NCI-H1694 treated with DMSO at 0.1 percent for 48 hours (cell line): ENCODE data around the gene STAG1.
"Not testable (repeated sequence)": the region's sequence is repeated elsewhere in the genome, so short reads cannot be mapped to it uniquely, and the experiment has no call there.

Experiments used
- DNase-seq: peaks from one replicate; lab custom pipeline; 2025; lab: John Stamatoyannopoulos, UW

STAG1 gene

DNA sequence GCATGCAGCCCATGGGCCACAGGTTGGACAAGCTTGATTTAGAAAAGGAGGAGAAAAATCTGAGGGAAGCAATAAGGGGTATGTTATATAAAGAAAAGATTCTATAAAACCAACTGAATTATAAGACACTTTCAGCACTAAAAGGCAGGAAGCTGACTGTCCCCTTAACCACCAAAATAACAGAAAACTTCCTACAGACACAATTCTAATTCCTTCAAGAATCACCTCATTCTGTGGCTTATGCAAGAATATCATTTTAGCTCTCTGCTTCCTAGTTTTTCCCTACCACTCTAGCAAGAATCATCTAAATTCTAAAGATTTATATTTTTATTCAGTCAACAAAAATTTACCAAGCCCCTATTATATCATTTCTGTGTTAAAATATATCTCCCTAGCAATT, 6.3 kb downstream of the STAG1 start:
- no peak for DNase-seq

DNA sequence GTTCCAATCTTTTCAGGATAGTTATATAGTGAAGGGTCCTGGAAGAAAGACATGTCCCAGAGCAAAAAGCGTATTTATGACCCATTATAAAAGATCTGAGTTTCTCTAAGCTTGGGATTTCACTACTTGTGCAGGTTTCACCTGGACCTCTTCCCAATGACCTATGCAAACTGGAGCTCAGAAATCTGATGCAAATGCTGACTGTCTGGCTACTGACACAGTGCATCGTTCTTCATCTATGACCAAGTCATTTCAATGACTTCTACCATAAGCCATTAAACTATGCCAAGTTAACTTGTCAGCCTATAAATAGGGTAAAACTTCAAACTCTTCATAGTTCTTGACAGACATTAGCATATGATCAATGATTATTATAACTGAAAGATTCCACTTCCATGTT, 11.1 kb downstream of the STAG1 start:
- no peak for DNase-seq

DNA sequence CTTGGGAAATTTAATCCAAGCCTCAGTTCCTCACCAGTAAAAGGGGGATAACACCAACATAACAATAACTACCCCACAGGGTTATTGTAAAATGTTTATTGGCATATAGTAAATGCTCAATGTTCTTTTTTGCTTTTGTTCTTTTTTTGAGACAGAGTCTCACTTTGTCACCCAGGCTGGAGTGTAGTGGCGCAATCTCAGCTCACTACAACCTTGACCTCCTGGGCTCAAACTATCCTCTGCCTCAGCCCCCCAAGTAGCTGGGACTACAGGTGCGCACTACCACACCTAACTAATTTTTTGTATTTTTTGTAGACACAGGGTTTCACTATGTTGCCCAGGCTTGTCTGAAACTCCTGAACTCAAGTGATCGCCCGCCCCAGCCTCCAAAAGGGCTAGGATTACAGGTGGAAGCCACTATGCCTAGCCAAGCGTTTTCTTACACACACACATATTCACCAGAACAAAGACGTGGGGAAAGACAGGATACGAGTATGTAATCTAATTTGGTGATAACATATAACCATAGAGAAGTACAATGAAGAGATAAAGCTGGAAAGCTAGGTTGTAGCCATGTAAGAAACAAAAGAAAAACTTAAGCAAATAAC, 11.7 kb downstream of the STAG1 start:
- no peak for DNase-seq

DNA sequence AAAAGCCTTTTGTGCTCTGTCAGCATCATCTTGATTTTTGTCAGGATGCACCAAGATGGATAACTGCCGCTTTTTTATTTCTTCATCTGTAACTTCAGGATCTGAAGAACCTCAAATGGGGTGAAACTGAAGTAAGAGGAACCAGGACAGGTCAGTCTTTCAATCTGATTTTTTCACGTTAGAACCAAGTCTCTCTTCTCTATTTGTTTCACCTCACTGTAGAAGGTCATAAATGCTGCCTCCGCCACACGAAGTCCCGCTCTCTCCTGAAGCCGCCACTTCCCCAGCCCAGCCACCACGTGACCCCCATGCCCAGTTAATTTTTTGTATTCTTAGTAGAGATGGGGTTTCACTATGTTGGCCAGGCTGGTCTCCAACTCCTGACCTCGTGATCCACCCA, 15.2 kb downstream of the STAG1 start:
- not testable (repeated sequence) for DNase-seq

DNA sequence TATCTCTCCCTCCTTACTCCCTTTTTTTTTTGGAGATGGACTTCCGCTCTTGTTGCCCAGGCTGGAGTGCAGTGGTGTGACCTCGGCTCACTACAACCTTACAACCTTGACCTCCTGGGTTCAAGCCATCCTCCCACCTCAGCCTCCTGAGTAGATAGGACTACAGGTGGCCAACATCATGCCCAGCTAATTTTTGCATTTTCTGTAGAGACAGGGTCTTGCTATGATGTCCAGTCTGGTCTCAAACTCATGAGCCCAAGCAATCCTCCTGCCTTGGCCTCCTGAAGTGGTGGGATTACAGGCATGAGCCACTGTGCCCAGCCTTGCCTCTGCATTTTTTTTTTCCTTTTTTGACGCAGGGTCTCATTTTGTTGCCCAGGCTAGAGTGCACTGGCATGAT, 17.1 kb downstream of the STAG1 start:
- DNase-seq: no peak

DNA sequence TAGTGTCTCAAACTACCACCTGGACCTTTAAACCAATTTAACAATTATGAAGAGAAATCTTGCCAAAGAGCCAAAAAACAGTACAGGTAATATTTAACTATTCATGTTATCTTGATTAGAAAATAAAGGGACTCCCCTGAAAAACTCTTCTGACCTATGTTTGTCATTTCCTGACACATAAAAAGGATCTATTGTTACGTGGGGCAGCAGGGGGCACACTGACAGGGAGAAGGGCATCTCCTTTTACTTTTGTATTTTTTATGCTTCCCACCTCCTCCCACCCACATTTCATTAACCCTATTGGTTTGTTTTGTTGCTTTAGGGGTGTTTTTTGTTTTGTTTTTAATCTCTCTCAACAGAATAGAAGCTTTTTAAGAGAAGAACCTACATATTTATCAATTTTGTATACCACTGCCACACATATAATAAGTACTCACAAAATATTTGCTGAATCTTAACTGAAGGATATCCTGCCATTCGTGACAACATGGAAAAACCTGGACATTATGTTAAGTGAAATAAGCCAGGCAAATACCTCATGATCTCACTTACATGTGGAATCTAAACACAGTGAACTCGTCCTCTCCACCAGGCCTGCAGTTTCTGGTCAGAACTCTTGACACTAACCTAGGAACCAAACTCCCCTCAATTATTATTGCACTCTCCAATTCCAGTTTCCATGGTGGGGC, 17.7 kb downstream of the STAG1 start:
- DNase-seq: no peak

DNA sequence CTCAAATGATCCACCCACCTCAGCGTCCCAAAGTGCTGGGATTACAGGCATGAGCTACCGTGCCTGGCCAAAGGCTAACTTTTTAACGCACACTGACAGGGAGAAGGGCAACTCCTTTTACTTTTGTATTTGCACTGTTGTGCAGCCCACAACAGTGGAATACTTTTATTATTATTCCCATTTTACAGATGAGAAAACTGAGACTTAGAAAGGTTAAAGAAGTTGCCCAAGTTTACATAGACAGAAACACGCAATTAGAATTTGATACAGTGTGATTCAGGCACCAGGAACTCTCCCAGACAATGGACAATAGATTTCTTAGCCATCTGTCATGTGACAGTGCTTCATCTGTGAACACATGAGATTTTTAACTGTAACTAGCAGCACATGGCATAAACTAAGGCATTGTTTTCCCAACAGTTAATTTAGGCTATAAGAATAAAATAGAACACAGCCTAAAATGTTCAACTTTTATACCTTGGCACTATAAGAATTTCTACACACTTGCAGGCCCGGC, 18.8 kb downstream of the STAG1 start:
- no peak for DNase-seq

DNA sequence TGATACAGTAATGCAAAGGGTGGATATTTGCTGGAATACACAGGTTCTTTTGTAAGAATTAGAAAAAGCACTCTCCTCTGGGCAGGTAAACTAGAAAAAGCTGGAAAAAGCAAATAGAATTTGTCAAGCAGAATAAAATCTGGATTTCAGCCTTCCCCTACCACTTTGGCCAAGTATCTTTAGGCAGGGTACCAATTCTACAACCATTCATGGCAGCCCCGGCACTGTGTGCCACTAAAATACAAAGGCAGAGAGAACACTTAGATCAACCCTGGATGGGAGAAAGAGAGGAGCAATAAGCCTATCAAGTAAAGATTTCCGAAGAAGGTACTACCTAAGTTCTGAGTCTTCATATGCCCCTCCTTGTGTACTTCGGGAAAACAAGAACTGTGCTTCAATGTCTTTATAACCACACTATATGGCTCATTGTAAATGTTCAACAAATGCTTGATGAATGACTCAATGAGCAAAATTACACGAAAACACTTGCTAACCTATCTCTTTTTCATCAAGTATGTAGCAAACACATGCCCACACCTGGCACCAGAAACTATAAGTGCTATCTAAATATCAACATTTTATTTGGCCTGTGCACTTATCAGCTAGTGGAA, 20.8 kb downstream of the STAG1 start:
- DNase-seq: no peak

DNA sequence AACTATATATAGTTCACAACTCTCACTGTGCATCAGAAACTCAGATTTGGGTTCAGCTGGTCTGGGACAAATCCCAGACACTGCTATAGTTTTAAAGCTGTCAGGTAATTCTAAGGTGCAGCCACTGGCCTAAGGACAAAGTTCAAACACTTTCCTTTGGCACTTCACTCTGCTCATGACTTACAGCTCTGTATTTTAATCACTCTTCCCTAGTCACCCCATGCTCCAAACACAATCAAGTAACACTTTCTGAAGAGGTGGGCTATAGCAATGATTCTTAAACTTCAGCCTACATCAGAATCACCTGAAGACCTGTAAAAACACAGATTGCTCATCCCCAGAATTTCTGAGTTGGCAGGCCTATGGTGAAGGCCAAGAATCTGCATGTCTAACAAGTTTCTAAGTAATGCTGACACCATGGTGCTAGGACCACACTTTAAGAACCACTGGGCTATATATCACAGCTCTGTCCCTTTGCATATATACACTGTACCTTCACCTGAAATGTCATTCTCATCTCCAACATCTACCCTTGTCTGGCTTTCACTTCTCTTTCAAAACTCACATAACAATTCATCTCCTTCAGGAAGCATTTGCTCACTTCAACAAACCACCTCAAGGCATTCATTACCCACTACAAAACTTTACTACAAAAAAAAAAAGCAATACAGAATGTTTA, 21.4 kb downstream of the STAG1 start:
- DNase-seq: no peak

DNA sequence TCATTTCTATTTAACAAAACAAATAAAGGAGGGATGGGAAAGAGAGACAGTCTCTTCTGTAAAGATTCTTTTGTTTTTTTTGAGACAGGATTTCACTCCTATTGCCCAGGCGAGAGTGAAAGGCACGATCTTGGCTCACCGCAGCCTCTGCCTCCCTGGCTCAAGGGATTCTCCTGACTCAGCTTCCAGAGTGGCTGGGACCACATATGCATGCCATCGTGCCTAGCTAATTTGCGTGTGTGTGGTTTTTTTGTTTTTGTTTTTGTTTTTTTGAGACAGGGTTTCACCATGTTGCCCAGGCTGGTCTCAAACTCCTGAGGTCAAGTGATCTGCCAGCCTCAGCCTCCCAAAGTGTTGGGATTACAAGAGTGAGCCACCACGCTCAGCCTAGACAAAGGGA, 23.3 kb downstream of the STAG1 start:
- DNase-seq: no peak

DNA sequence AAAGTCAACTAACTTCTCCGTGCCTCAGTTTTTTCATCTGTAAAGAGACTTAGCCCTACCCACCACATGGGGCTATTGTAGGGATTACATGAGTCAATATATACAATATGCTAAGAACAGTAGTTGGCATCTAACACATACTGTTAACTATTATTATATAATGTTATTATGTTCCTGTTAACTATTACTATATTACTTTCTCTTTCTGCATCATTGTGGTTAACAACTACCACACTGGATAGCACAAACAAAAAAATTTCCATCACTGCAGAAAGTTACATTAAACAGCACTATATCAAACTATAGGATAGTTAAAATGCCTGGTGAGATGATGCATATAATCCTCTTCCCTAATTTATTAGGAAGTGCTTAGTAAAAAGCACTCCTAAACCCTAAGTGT, 23.7 kb downstream of the STAG1 start:
- DNase-seq: no peak

DNA sequence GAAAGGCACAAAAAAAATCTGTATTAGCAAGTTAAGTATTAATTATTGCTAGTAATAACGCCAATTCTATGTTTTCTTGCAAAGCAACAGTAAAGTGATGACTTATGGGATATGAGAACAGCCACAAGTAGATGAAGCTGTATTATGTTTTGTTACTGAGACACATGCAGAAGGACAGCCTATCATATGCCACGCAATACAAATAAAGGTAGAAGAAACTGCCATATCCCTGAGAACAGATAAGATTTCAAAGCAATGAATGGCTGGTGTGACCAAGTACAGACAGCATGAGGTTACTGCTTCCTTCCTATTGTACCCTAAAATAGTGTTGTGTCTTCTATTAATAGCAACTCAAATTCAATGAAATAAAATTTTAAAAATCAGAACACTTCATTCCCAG, 26.7 kb downstream of the STAG1 start:
- DNase-seq: no peak

DNA sequence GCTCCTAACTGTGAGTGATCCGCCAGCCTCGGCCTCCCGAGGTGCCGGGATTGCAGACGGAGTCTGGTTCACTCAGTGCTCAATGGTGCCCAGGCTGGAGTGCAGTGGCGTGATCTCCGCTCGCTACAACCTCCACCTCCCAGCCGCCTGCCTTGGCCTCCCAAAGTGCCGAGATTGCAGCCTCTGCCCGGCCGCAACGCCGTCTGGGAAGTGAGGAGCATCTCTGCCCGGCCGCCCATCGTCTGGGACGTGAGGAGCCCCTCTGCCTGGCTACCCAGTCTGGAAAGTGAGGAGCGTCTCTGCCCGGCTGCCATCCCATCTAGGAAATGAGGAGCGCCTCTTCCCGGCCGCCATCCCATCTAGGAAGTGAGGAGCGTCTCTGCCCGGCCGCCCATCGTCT, 29.3 kb downstream of the STAG1 start:
- not testable (repeated sequence) for DNase-seq

DNA sequence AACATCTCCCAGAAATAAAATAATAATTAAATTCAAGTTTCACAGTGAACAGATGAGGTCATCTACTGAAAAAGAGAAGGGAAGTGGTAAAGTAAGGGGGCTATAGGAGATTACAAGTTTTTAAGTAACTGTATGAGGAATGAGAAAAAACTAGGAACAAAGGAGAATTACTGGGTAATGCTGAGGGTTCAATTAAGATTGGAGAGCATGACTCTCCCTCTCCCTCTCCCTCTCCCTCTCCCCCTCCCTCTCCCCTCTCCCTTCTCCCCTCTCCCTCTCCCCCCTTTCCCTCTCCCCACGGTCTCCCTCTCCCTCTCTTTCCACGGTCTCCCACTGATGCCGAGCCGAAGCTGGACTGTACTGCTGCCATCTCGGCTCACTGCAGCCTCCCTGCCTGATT, 29.8 kb downstream of the STAG1 start:
- not testable (repeated sequence) for DNase-seq

DNA sequence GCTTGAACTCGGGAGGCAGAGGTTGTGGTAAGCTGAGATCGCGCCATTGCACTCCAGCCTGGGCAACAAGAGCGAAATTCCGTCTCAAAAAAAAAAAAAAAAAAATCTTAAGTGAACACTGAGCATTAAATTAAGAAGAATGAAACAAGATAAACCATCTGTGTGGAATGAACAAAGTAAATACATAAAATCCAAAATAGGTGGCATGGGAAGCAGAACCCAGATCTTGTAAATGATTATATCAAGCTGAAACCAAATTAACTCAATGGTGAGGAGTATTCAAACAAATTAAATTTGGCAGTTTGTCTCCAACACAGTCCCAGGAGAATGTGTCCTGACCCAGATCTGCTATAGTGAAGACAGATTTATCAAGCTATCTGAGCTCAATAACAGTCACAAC, 32.1 kb downstream of the STAG1 start:
- DNase-seq: no peak

DNA sequence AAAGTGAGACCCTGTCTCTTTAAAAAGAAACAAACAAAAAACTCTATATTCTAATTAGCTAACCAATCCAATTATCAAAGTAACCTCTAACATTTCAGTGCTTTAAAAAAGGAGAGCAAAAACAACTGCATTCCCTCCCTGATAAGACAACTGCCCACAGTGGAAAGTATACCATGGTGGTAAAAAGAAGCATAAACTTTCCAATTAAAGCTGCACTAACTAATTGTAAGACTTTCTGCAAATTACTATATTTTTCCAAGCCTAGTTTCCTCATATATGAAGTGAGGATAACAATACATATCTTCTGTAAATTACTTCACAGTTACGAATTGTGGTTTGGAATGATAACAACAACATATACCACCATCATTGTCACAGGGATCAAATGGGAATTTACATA, 35.5 kb downstream of the STAG1 start:
- no peak for DNase-seq

DNA sequence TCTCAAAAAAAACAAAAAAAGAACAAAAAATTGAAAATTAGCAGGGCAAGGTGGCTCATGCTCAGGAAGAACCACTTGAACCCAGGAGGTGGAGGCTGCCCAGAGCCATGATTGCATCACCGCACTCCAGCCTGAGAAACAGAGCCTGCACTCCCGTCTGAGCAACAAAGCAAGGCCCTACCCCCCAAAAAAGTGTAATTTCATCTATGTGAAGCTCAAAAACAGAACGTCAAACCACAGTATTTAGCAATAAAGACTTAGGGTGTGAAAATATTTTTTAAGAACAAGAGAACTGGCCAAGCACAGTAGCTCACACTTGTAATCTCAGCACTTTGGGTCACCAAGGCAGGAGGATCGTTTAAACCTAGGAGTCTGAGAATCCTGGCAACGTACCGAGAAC, 38.2 kb downstream of the STAG1 start:
- DNase-seq: no peak

DNA sequence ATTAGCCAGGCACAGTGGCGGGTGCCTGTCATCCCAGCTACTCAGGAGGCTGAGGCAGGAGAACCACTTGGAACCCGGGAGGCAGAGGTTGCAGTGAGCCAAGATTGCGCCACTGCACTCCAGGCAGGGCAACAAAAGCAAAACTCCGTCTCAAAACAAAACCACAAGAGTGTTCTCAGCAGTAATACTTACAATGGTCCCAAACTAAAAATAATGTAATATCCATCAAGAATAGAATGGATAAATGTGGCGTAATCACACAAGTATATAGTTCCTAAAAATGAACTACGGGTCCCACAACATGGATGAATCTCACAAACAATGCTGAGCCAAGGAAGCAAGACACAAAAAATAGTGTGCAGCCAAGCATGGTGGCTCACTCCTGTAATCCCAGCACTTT, 39.2 kb downstream of the STAG1 start:
- DNase-seq: no peak

DNA sequence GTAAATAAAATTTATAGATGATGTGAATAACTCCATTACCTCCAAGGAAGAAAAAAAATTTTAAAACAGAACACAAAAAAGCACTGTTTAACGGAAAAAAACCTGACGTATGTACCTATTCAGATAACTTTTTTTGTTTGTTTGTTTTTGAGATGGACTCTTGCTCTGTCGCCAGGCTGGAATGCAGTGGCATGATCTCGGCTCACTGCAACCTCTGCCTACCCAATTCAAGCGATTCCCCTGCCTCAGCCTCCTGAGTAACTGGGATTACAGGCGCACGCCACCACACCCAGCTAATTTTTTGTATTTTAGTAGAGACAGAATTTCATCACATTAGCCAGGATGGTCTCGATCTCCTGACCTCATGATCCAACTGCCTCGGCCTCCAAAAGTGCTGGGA, 40.3 kb downstream of the STAG1 start:
- not testable (repeated sequence) for DNase-seq

DNA sequence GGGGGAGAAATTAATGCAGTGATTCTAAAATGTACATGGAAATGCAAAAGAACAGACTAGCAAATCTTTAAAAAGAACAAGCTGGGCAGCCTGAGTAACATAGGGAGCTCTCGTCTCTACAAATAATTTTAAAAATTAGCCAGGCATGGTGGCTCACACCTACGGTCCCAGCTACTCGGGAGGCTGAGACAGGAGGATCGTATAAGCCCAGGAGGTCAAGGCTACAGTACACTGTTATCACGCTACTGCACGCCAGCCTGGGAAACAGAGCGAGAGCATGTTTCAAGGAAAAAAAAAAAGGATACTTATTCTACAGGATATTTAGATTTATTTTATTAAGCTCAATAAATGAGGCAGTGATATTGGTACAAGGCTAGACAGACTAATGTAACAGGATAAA, 40.9 kb downstream of the STAG1 start:
- DNase-seq: no peak

DNA sequence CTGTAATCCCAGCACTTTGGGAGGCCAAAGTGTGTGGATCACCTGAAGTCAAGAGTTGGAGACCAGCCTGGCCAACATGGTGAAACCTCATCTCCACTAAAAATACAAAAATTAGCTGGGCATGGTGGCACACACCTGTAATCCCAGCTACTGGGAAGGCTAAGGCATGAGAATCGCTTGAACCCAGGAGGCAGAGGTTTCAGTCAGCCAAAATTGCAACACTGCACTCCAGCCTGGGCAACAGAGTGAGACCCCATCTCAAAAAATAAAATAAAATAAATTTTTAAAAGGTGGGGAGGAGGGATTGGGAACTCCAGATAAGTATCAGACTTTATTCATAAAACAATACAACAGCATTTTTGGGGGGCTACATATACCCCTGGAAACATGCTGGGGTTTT, 42.4 kb downstream of the STAG1 start:
- DNase-seq: not testable (repeated sequence)

DNA sequence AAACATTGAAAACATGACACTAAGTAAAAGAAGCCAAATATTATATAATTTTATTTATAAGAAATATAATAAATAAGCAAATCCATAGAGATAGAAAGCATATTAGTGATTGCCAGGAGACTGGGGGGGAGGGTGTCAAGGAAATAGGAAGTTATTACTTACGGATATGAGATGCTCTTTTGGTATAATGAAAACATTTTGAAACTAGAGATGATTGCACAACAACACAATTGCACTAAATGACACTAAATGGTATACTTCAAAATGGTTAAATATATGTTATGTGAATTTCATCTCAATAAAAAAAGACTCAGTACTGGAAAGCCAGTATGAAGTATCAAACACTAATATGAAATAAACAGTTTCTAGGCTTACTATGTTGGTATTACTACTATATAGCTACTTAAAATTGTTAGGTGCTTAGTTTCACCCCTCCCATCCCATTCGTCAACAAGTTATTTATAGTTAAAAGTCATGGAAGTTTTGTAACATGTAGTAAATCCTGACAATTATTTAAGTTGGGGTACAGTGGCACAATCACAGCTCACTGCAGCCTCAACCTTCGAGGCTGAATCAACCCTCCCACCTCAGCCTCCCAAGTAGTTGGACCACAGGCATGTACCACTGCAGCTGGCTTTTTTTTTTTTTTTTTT, 43.7 kb downstream of the STAG1 start:
- no peak for DNase-seq
